OCI-LY7 (cell line): ENCODE data around the gene AQP12A.

Experiments used
- CTCF ChIP-seq: fragments of 200-600 bp; sonication (generic); conservative IDR thresholded peaks from 2 replicates; pipeline ENCODE4 v1.5.1; 2014; ENCODE audit warnings: mild to moderate bottlenecking, antibody characterized with exemption, low read length, moderate library complexity, mixed read lengths
- EZH2phosphoT487 ChIP-seq: fragments of 200-600 bp; sonication (generic); IDR thresholded peaks from 2 replicates; pipeline ENCODE4 v1.6.1; 2018; ENCODE audit warnings: low read depth, borderline replicate concordance, mild to moderate bottlenecking, mixed run types, antibody characterized with exemption, low read length, moderate library complexity, mixed read lengths

- no peak for TF ChIP-seq CTCF
- TF ChIP-seq EZH2phosphoT487, result no peak
These were observed 42.9 kb upstream of the AQP12A start for GRCh38 chr2:240648650-240649275.
